GM19468 (cell line): ENCODE measurements around the gene MBOAT1.

Experiments used
- ATAC-seq: cut with Tn5 transposase; IDR thresholded peaks from one replicate; pipeline ENCODE4 v1.9.1; 2021; ENCODE audit warnings: mild to moderate bottlenecking, moderate library complexity, moderate number of reproducible peaks; ENCODE audit not compliant: unreplicated experiment; ENCODE audit errors: extremely low read depth

MBOAT1 gene

DNA sequence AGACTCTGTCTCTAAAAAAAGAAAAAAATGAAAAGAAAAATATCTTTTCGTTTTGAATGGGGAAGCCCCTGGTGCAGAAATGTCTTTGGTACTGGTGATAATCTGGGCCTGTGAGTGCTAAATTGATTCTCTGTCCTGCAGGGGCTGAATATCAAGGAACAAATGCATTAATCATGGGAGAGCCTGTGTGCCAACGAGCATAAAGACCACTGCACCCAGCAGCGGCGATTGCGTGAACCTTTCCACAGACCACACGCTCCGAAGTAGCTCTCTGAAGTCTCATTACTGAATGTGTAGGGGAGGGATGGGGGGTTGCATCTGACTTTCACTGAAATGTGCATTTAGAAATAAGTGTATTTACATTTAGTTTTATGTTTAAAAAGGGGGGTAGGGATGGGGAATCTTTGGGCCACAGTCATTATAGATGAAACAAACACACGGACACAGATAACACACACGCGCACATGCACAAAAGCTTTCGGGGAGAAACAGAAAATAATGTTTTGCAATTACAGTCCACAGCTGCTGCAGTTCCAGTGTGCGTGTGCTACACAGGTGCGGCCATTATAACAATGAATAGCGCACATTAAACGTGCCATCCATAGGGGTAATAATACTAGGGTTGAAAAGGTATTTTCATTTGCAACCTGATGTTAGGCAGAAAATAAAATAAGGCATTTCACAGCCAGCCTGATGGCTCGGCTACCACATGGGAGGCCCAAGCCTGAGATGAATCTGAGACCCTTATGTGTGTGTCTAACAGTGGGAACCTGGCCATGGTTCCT, 154.0 kb downstream of the MBOAT1 start:
- no peak for ATAC-seq

DNA sequence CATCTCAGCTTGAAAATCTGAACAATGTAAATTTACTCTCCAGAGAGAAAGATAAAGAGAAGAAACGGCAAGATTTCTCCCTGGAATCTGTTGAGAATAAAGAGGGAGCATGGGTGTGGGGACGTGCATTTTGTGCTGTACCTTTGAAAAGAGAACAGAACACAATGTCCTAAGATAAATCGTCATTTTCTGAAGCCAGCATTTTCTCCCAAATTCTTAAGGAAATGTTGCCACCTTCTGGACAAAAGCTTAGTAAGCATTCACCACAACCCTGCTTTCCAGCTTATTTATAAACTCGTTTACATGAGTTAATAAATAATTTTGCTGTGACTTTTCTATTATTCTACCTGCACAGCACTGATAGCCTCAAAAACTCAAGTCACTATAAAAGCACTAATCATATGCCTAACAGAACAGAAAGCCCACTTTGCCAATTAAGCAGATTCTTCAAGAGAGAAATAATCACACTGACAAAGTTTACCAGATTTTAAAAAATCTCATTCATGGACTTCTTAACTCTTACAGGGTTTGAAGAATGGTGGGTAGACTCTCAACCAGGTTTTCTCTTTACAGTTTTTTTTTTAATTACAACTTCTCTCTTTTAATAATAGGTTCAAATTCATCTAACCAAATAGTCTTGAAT, 155.8 kb downstream of the MBOAT1 start:
- peak; percentile 56 for ATAC-seq

DNA sequence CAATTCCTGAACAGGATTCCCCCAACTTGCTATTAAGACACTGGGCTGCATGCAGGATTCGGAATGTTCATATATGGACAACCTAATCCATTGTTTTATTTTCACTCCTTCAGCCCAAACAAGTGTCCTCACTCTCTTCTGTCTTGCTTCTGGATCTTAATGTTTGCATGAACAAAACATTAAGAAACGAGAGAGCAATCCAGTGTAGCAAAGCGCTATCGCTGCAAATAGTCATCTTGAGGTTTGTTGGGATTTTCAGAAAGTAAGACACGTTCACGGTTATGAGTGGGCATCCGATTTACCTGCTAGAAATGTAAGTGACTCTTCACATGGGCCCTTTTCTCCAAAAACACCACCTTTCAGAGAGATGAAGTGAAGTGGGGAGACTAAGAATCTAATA, 156.4 kb downstream of the MBOAT1 start:
- ATAC-seq: no peak
